GM18517 (cell line): ENCODE measurements around the gene GLIS1.

Source experiments
- ATAC-seq: cut with Tn5 transposase; IDR thresholded peaks from one replicate; pipeline ENCODE4 v1.9.1; 2021; ENCODE audit warnings: mild to moderate bottlenecking, moderate library complexity; ENCODE audit not compliant: unreplicated experiment

The GLIS1 gene

GRCh38 chr1:53599481-53599880, 139.5 kb downstream of the GLIS1 start:
- ATAC-seq = no peak

DNA sequence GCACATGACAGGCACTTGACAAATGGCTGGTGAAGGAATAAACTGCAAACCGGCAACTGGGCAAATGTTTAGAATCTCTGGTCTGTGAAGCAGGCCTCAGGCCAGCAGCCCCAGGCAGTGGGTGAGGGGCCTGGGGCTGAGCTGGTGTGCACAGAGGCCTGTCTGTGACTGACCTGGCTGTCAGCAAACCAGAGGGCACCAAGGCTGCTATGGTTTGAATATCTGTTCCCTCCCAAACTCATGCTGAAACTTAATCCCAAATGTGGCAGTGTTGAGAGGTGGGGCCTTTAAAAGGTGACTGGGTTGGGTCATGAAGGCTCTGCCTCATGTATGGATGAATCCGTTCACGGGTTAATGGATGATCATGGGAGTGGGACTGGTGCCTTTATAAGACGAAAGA, 140.0 kb downstream of the GLIS1 start:
- no peak for ATAC-seq

- no peak for ATAC-seq
These were observed 143.1 kb downstream of the GLIS1 start for GRCh38 chr1:53595906-53596305.

- no peak for ATAC-seq
These were observed 144.4 kb downstream of the GLIS1 start for GRCh38 chr1:53594391-53595180.

DNA sequence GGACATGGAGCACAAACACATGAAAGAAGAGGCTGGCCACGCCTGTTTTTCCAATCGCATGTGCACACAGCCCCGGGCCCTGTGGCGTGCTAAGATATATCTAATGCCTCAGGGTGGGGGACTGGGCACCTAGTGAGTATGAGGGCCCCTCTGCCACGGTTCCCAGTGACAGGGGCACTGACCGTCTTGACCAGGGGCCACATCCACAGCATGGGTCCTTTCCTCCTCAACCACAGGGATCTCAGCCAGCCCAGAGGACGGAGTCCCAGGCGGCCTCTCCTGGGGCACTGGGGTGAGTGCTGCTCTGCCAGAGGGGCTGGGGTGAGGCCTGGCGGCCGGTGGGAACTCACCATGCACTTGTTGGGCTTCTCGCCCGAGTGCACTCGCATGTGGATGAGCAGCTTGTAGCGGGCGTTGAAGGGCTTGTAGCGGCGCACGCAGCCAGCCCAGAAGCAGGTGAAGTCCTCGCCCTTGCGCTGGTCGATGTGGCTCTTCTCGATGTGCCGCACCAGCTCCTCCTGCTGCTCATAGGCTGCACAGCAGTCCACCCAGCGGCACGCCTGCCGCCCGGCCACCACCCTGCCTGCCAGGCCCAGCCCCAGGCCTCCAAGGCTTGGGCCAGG, 145.1 kb downstream of the GLIS1 start:
- no peak for ATAC-seq

GRCh38 chr1:53592985-53593757, 145.8 kb downstream of the GLIS1 start:
- ATAC-seq = no peak

GRCh38 chr1:53592521-53592982, 146.4 kb downstream of the GLIS1 start:
- ATAC-seq = no peak

- no peak for ATAC-seq
These were observed 147.0 kb downstream of the GLIS1 start for GRCh38 chr1:53591924-53592323.

- ATAC-seq = no peak
These were observed 148.1 kb downstream of the GLIS1 start for GRCh38 chr1:53590531-53591515.

DNA sequence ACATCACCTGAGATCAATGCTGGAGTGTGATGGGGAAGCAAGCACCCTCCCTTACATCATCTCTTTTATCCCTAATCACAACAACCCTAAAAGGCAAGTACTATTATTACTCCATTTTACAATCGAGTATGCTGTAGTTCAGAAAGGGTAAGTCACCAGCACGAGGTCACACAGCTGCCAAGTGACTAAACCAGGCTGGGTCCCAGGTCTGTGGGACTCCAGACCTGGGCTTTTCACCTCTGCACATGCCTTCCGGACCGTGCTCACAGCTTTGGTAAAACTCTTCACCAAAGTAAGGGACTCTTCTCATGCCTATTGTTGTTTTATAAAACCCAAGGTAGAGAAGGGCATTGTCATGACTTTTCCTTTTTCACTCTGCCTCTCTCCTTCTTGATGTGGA, 148.9 kb downstream of the GLIS1 start:
- ATAC-seq = no peak

GRCh38 chr1:53589043-53589887, 149.7 kb downstream of the GLIS1 start:
- no peak for ATAC-seq

GRCh38 chr1:53588053-53588779, 150.7 kb downstream of the GLIS1 start:
- no peak for ATAC-seq

- no peak for ATAC-seq
These were observed 151.5 kb downstream of the GLIS1 start for GRCh38 chr1:53587252-53587988.

DNA sequence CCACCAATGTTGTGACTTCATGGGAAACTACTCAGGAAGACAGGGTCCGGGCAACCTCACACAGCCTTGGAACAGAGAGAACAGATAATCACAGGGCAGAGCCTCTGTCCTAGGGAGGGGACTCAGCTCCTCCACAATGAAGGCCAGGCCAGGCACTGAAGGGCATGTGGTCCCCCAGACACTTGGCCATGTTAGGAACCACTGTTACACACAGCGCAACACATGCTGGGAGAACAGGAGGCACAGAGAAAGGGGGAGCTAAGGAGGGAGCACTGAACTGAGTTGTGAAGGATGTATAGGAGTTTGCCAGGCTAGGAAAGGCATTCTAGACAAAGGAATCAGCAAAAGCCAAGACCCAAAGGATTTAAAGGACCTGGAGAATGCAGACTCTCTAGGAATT, 152.2 kb downstream of the GLIS1 start:
- no peak for ATAC-seq

- ATAC-seq = no peak
These were observed 153.4 kb downstream of the GLIS1 start for GRCh38 chr1:53585565-53585964.

- no peak for ATAC-seq
These were observed 153.8 kb downstream of the GLIS1 start for GRCh38 chr1:53585129-53585528.

DNA sequence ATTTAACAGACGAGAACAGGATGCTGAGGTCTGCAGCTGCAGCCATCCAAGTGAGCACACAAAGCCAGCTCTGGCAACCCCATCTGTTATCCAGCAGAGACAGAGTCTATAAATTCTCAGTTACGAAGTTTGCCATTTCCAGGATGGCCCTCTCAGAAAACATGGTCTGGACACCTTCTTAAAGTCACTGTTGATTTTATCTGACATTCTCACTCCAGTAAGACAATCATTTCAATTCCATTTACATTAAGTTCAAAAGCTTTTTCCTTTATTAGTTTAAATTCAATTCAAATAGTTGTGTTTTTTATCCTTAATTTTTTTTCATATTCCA, 154.2 kb downstream of the GLIS1 start:
- ATAC-seq = no peak
